WERI-Rb-1 (cell line): ENCODE results near the gene SLFN11.
"Not testable (repeated sequence)": the region's sequence is repeated elsewhere in the genome, so short reads cannot be mapped to it uniquely, and the experiment has no call there.

Experiments used
- DNase-seq: peaks from one replicate; pipeline ENCODE4 v3.0.0-alpha.2; 2020
- H3K27ac ChIP-seq: fragments of 250-450 bp; sonication (Bioruptor Pico); 2 replicates; pipeline ENCODE4 v1.5.1; 2020; ENCODE audit warnings: mild to moderate bottlenecking, moderate library complexity
- H3K27me3 ChIP-seq: fragments of 250-450 bp; sonication (Bioruptor Pico); 2 replicates; pipeline ENCODE4 v1.5.1; 2021; ENCODE audit warnings: mild to moderate bottlenecking, low read depth, moderate library complexity; ENCODE audit not compliant: insufficient read depth, severe bottlenecking
- H3K36me3 ChIP-seq: fragments of 250-450 bp; sonication (Bioruptor Pico); 2 replicates; pipeline ENCODE4 v1.5.1; 2020; ENCODE audit warnings: mild to moderate bottlenecking, moderate library complexity
- H3K4me3 ChIP-seq: 2 replicates; pipeline ENCODE4 v1.5.1; 2011; ENCODE audit warnings: low read depth, mild to moderate bottlenecking, control low read depth, low read length
- H3K9me3 ChIP-seq: fragments of 250-450 bp; sonication (Bioruptor Pico); 2 replicates; pipeline ENCODE4 v1.5.1; 2021; ENCODE audit warnings: mild to moderate bottlenecking, moderate library complexity; ENCODE audit not compliant: severe bottlenecking
- CTCF ChIP-seq: IDR thresholded peaks from 2 replicates; pipeline ENCODE4 v1.5.1; 2011; ENCODE audit warnings: low read depth, mild to moderate bottlenecking, control low read depth, inconsistent platforms, low read length

The SLFN11 gene

GRCh38 chr17:35315283-35315682 is 58.1 kb downstream of the SLFN11 start:
- H3K4me3 ChIP-seq = no peak overlapping the region
- H3K9me3 ChIP-seq = no peaks in the 10 kb centered on the region
- DNase-seq = no peak

GRCh38 chr17:35314415-35315216 is 58.8 kb downstream of the SLFN11 start:
- TF ChIP-seq CTCF = no peak
- no peak overlapping the region for H3K27ac ChIP-seq
- peaks cover 3% of the 10 kb centered on the region for H3K9me3 ChIP-seq
- no peak for DNase-seq
- H3K27me3 ChIP-seq = peaks cover 37% of the 10 kb centered on the region
- H3K36me3 ChIP-seq = no peaks in the 10 kb centered on the region
- no peak overlapping the region for H3K4me3 ChIP-seq

More at GRCh38 chr17:35315283-35315682, 58.1 kb downstream of the SLFN11 start:
- H3K27me3 ChIP-seq = peaks cover 43% of the 10 kb centered on the region
- no peaks in the 10 kb centered on the region for H3K36me3 ChIP-seq
- no peak overlapping the region for H3K27ac ChIP-seq
- no peak for TF ChIP-seq CTCF

- Histone ChIP-seq H3K4me3 (no peak overlapping the region), H3K36me3 (no peaks in the 10 kb centered on the region), H3K9me3 (peaks cover 6% of the 10 kb centered on the region), H3K27me3 (peaks cover 34% of the 10 kb centered on the region), H3K27ac (no peak overlapping the region)
- TF ChIP-seq CTCF = no peak
- DNase-seq = no peak
Observed at GRCh38 chr17:35313875-35314409, 59.5 kb downstream of the SLFN11 start.

- H3K27me3 ChIP-seq = peaks cover 34% of the 10 kb centered on the region
- no peak overlapping the region for H3K4me3 ChIP-seq
- H3K9me3 ChIP-seq = peaks cover 8% of the 10 kb centered on the region
- no peaks in the 10 kb centered on the region for H3K36me3 ChIP-seq
- H3K27ac ChIP-seq = no peak overlapping the region
- DNase-seq = peak; percentile 16
- TF ChIP-seq CTCF = peak; percentile 72
Observed at GRCh38 chr17:35312790-35313711, 60.4 kb downstream of the SLFN11 start.

GRCh38 chr17:35312346-35312745 is 61.1 kb downstream of the SLFN11 start:
- no peak overlapping the region for H3K27ac ChIP-seq
- H3K27me3 ChIP-seq = peaks cover 40% of the 10 kb centered on the region
- TF ChIP-seq CTCF = no peak
- no peak for DNase-seq
- H3K9me3 ChIP-seq = peaks cover 8% of the 10 kb centered on the region
- H3K36me3 ChIP-seq = no peaks in the 10 kb centered on the region
- H3K4me3 ChIP-seq = no peak overlapping the region

- H3K27me3 ChIP-seq = peaks cover 55% of the 10 kb centered on the region
- DNase-seq, H3K4me3 ChIP-seq, H3K27ac ChIP-seq, H3K36me3 ChIP-seq, H3K9me3 ChIP-seq: not testable (repeated sequence)
Observed at GRCh38 chr17:35309345-35309744, 64.1 kb downstream of the SLFN11 start.
